Measurements from ENCODE around the gene EPHA4. TPM values are rescaled to one million over a fixed set of nuclear protein-coding genes. Genes with fewer than 3 reads are reported as not detected.

EPHA4 gene
- total and polyA plus RNA-seq, 5 donors from 2014 or later, result 7.1 to 23.5 (median 12.0) TPM

GRCh38 chr2:221371347-221371746, 200.8 kb downstream of the EPHA4 start:
- H3K9me3 Mint-ChIP-seq, result peaks cover 0 to 4% (median 0%) of the 10 kb centered on the region in 7 donors
- no peak for ATAC-seq (ENCODE audit: low read depth in 2 of 2)

GRCh38 chr2:221370857-221371211, 201.3 kb downstream of the EPHA4 start:
- H3K36me3 Mint-ChIP-seq, result no peaks in the 10 kb centered on the region
- no peaks in the 10 kb centered on the region for H3K4me1 Mint-ChIP-seq
- Histone ChIP-seq H3K36me3 (ENCODE audit: control insufficient read depth, insufficient read depth, low read length) (no peaks in the 10 kb centered on the region), H3K4me3 (ENCODE audit: low read depth, low read length) (no peak overlapping the region), H3K27ac (ENCODE audit: insufficient read depth, low read length, poor library complexity, severe bottlenecking) (no peak overlapping the region), H3K9me3 (ENCODE audit: control insufficient read depth in 2 of 2, low read length in 2 of 2) (no peaks in the 10 kb centered on the region), H3K27me3 (ENCODE audit: control insufficient read depth, insufficient read depth, low read length) (no peaks in the 10 kb centered on the region), H3K4me1 (ENCODE audit: control insufficient read depth, insufficient read depth, low read length, poor library complexity, severe bottlenecking) (no peaks in the 10 kb centered on the region)
- H3K27ac Mint-ChIP-seq, result no peak overlapping the region
- peaks cover 13% of the 10 kb centered on the region for H3K27me3 Mint-ChIP-seq
- peaks cover 0 to 4% (median 0%) of the 10 kb centered on the region in 7 donors for H3K9me3 Mint-ChIP-seq
- no peak overlapping the region for H3K4me3 Mint-ChIP-seq
- ATAC-seq (ENCODE audit: low read depth in 2 of 2) (no peak), DNase-seq (no peak)

More at GRCh38 chr2:221371347-221371746, 200.8 kb downstream of the EPHA4 start:
- Histone ChIP-seq H3K9me3 (ENCODE audit: control insufficient read depth in 2 of 2, low read length in 2 of 2) (no peaks in the 10 kb centered on the region), H3K36me3 (ENCODE audit: control insufficient read depth, insufficient read depth, low read length) (no peaks in the 10 kb centered on the region), H3K4me1 (ENCODE audit: control insufficient read depth, insufficient read depth, low read length, poor library complexity, severe bottlenecking) (no peaks in the 10 kb centered on the region), H3K27me3 (ENCODE audit: control insufficient read depth, insufficient read depth, low read length) (no peaks in the 10 kb centered on the region), H3K27ac (ENCODE audit: insufficient read depth, low read length, poor library complexity, severe bottlenecking) (no peak overlapping the region), H3K4me3 (ENCODE audit: low read depth, low read length) (no peak overlapping the region)
- H3K27me3 Mint-ChIP-seq, result peaks cover 13% of the 10 kb centered on the region
- no peak overlapping the region for H3K27ac Mint-ChIP-seq
- no peak for DNase-seq
- H3K36me3 Mint-ChIP-seq, result no peaks in the 10 kb centered on the region
- no peaks in the 10 kb centered on the region for H3K4me1 Mint-ChIP-seq
- H3K4me3 Mint-ChIP-seq, result no peak overlapping the region

DNA sequence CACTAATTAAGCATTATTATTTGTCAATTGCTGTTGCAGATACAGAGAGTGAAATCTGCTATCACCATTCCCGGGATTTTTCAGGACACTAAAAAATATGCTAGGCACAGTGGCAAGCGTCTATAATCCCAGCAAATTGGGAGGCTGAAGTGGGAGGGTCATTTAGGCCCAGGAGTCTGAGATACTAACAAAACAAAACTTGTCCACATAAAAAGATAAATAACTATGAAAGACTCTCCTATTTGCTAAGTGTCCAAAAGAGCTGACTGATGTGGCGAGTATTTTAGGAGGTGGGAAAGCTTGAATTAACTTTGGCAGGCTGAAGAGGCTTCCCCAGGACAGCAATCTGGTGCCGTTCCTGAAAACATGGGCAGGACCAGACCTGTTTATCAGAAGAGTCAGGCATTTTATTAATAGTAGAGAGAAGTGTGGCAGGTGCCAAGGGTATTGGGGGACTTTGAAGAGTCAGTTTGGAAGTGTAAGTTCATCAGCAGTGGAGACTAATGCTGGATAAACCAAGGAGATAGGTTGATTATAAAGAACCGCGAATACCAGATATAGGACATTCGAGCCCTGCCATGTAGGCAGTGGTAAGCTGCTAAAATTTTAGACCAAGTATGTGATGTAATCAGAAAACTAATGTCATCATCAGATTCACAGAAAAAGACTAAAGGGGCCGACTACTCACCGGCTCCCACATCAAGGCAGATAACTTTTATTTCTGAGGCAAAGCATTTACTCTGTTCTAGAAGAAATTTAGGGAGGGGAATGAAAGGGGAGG, 201.8 kb downstream of the EPHA4 start:
- H3K27ac Mint-ChIP-seq, result peak overlapping the region in 1 of 3 donors; percentile 16
- peaks cover 13% of the 10 kb centered on the region for H3K27me3 Mint-ChIP-seq

More for the DNA sequence above, 201.8 kb downstream of the EPHA4 start:
- Mint-ChIP-seq H3K4me3 (no peak overlapping the region), H3K36me3 (no peaks in the 10 kb centered on the region), H3K4me1 (no peaks in the 10 kb centered on the region), H3K9me3 (peaks cover 0 to 4% (median 0%) of the 10 kb centered on the region in 7 donors)
- H3K27ac ChIP-seq (ENCODE audit: insufficient read depth, low read length, poor library complexity, severe bottlenecking), result no peak overlapping the region
- DNase-seq (no peak), ATAC-seq (ENCODE audit: low read depth in 2 of 2) (no peak)
- no peaks in the 10 kb centered on the region for H3K36me3 ChIP-seq (ENCODE audit: control insufficient read depth, insufficient read depth, low read length)
- no peak overlapping the region for H3K4me3 ChIP-seq (ENCODE audit: low read depth, low read length)
- no peaks in the 10 kb centered on the region for H3K27me3 ChIP-seq (ENCODE audit: control insufficient read depth, insufficient read depth, low read length)
- no peaks in the 10 kb centered on the region for H3K4me1 ChIP-seq (ENCODE audit: control insufficient read depth, insufficient read depth, low read length, poor library complexity, severe bottlenecking)
- no peaks in the 10 kb centered on the region for H3K9me3 ChIP-seq (ENCODE audit: control insufficient read depth in 2 of 2, low read length in 2 of 2)
